Stomach (tissue), 4 donors: ENCODE data around the gene CCDC88B.

Experiments
- CTCF ChIP-seq, 7 experiments: fragments of 450-650 bp in 4 of 7; fragments of 200-600 bp in 3 of 7; sonication (generic) in 3 of 7; IDR thresholded peaks; one replicate each; pipeline ENCODE4 v1.5.1; 2016 to 2019; ENCODE audit warnings: antibody characterized with exemption in 7 of 7, control low read depth in 2 of 7, mild to moderate bottlenecking in 1 of 7
- EP300 ChIP-seq: sonication (generic); formaldehyde crosslinking; IDR thresholded peaks from one replicate; pipeline ENCODE4 v1.6.1; 2017; ENCODE audit warnings: antibody characterized with exemption
- POLR2A ChIP-seq, 4 donors: fragments of 450-650 bp; IDR thresholded peaks; one replicate each; pipeline ENCODE4 v1.6.1; 2016; ENCODE audit warnings: antibody characterized with exemption in 4 of 4, control low read depth in 2 of 4, mild to moderate bottlenecking in 1 of 4, moderate library complexity in 1 of 4
- POLR2AphosphoS5 ChIP-seq, 3 donors: sonication (generic); formaldehyde crosslinking; IDR thresholded peaks; one replicate each; pipeline ENCODE4 v1.6.1; 2016; ENCODE audit warnings: antibody characterized with exemption in 3 of 3

- TF ChIP-seq POLR2A (IDR thresholded peaks at IDR 0.05), result no peak
- TF ChIP-seq CTCF (IDR thresholded peaks at IDR 0.05), result no peak
- no peak for TF ChIP-seq POLR2AphosphoS5 (IDR thresholded peaks at IDR 0.05)
- TF ChIP-seq EP300, result no peak
These were observed 47.9 kb downstream of the CCDC88B start for GRCh38 chr11:64387916-64388315.
